Parathyroid adenoma (tissue), 2 donors: ENCODE measurements around the gene TLR9.

Experiments used
- H2AFZ ChIP-seq: fragments of 300-600 bp; sonication (generic); one replicate; pipeline ENCODE4 v1.7.0; 2017; ENCODE audit warnings: antibody characterized with exemption, mild to moderate bottlenecking
- H3K27ac ChIP-seq: fragments of 300-600 bp; sonication (generic); one replicate; pipeline ENCODE4 v1.7.0; 2017
- H3K27me3 ChIP-seq: fragments of 300-600 bp; sonication (generic); one replicate; pipeline ENCODE4 v1.7.0; 2017; ENCODE audit warnings: low read length; ENCODE audit not compliant: control insufficient read depth, insufficient read depth
- H3K36me3 ChIP-seq: fragments of 300-600 bp; sonication (generic); one replicate; pipeline ENCODE4 v1.7.0; 2017; ENCODE audit warnings: low read length; ENCODE audit not compliant: control insufficient read depth, insufficient read depth
- H3K4me1 ChIP-seq: fragments of 300-600 bp; sonication (generic); one replicate; pipeline ENCODE4 v1.7.0; 2017; ENCODE audit warnings: control low read depth
- H3K4me2 ChIP-seq: fragments of 300-600 bp; sonication (generic); one replicate; pipeline ENCODE4 v1.7.0; 2017; ENCODE audit warnings: low read length
- H3K4me3 ChIP-seq: fragments of 300-600 bp; sonication (generic); one replicate; pipeline ENCODE4 v1.7.0; 2017; ENCODE audit warnings: low read depth, low read length
- H3K79me2 ChIP-seq: fragments of 300-600 bp; sonication (generic); one replicate; pipeline ENCODE4 v1.7.0; 2017; ENCODE audit warnings: control low read depth
- H3K9ac ChIP-seq: fragments of 300-600 bp; sonication (generic); one replicate; pipeline ENCODE4 v1.7.0; 2017; ENCODE audit warnings: mild to moderate bottlenecking
- H3K9me3 ChIP-seq: fragments of 300-600 bp; sonication (generic); one replicate; pipeline ENCODE4 v1.7.0; 2017; ENCODE audit warnings: low read length; ENCODE audit not compliant: control insufficient read depth
- CTCF ChIP-seq: fragments of 300-600 bp; sonication (generic); IDR thresholded peaks from one replicate; pipeline ENCODE4 v1.7.0; 2017; ENCODE audit warnings: antibody characterized with exemption, mild to moderate bottlenecking
- donor health status: primary hyperparathyroidism.

Gene TLR9

GRCh38 chr3:52221563-52222318 is 3.7 kb downstream of the TLR9 start:
- H3K27me3 ChIP-seq: no peaks in the 10 kb centered on the region
- no peaks in the 10 kb centered on the region for H3K9me3 ChIP-seq
- no peak overlapping the region for H3K9ac ChIP-seq
- H3K27ac ChIP-seq: no peak overlapping the region
- no peaks in the 10 kb centered on the region for H3K36me3 ChIP-seq
- H3K4me2 ChIP-seq: no peak overlapping the region
- H3K4me1 ChIP-seq: peaks cover 5% of the 10 kb centered on the region
- no peak overlapping the region for H2AFZ ChIP-seq
- no peak overlapping the region for H3K4me3 ChIP-seq
- H3K79me2 ChIP-seq: no peaks in the 10 kb centered on the region
- TF ChIP-seq CTCF: no peak

- no peaks in the 10 kb centered on the region for H3K79me2 ChIP-seq
- TF ChIP-seq CTCF: no peak
- H3K36me3 ChIP-seq: no peaks in the 10 kb centered on the region
- H3K4me1 ChIP-seq: peaks cover 5% of the 10 kb centered on the region
- H3K4me3 ChIP-seq: no peak overlapping the region
- H3K27me3 ChIP-seq: no peaks in the 10 kb centered on the region
- no peak overlapping the region for H2AFZ ChIP-seq
- no peak overlapping the region for H3K9ac ChIP-seq
- H3K9me3 ChIP-seq: no peaks in the 10 kb centered on the region
- H3K27ac ChIP-seq: no peak overlapping the region
- H3K4me2 ChIP-seq: no peak overlapping the region
Observed at GRCh38 chr3:52221141-52221562, 4.3 kb downstream of the TLR9 start.

DNA sequence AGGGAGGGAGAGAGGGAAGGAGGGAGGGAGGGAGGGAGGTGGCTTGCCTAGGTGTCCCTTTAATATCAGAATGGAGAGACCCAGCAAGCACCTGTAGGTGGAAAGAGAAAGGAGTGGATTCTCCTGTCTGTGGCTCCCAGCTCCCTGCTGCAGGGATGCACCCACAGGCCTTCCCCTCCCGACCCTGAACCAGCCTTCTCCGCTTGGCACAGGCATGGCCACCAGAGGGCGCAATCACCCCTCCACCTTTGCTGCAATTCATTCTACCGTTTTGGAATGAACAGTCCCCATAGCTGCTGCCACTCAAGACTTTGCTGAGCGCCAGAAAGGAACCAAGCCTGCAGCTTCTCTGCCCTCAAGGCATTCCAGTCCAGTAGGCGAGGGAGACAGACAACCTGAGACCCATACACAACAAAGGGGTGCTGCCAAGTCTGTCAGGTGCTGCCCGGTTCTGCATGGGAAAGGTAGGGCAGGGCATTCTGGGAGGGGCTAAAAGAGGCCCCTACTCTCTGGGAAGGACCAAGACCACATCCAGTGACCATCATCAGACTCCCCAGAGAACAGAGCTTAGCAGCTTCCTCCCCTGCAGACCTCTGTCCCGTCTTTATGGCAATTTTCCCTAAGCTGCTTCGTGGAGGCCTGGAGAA is 4.9 kb downstream of the TLR9 start:
- TF ChIP-seq CTCF: peak; percentile 93
- Histone ChIP-seq H3K27ac (no peak overlapping the region), H3K36me3 (no peaks in the 10 kb centered on the region), H3K9ac (no peak overlapping the region), H3K4me1 (peaks cover 5% of the 10 kb centered on the region), H2AFZ (no peak overlapping the region), H3K4me2 (no peak overlapping the region), H3K9me3 (no peaks in the 10 kb centered on the region), H3K27me3 (no peaks in the 10 kb centered on the region), H3K4me3 (no peak overlapping the region), H3K79me2 (no peaks in the 10 kb centered on the region)

- H3K36me3 ChIP-seq: no peaks in the 10 kb centered on the region
- H3K9ac ChIP-seq: no peak overlapping the region
Observed at GRCh38 chr3:52218937-52219650, 6.4 kb downstream of the TLR9 start.

More at GRCh38 chr3:52218937-52219650, 6.4 kb downstream of the TLR9 start:
- no peaks in the 10 kb centered on the region for H3K27me3 ChIP-seq
- no peak overlapping the region for H3K4me2 ChIP-seq
- peaks cover 5% of the 10 kb centered on the region for H3K4me1 ChIP-seq
- H3K4me3 ChIP-seq: no peak overlapping the region
- no peaks in the 10 kb centered on the region for H3K9me3 ChIP-seq
- H3K79me2 ChIP-seq: no peaks in the 10 kb centered on the region
- no peak for TF ChIP-seq CTCF
- no peak overlapping the region for H2AFZ ChIP-seq
- H3K27ac ChIP-seq: peak overlapping the region; percentile 29
